Peyer's patch (tissue), 4 donors: ENCODE data around the gene CTF1. TPM values are rescaled to one million over a fixed set of nuclear protein-coding genes. Genes with fewer than 3 reads are reported as not detected.
A peak's percentile ranks its signal among the peaks of the same experiment; 100 is the strongest.
"Not testable (repeated sequence)": the region's sequence is repeated elsewhere in the genome, so short reads cannot be mapped to it uniquely, and the experiment has no call there.

Experiments used
- DNase-seq, 3 donors: peaks; one replicate each; pipeline ENCODE4 v3.0.0-alpha.2; 2017 to 2019
- H3K27ac ChIP-seq, 4 donors: fragments of 200-600 bp; sonication (generic); one replicate each; pipeline ENCODE4 v1.5.1; 2016 to 2019
- H3K27me3 ChIP-seq, 2 donors: fragments of 200-600 bp; sonication (generic); one replicate each; pipeline ENCODE4 v1.5.1; 2019
- H3K36me3 ChIP-seq, 3 donors: fragments of 200-600 bp; sonication (generic); one replicate each; pipeline ENCODE4 v1.5.1; 2016 to 2019
- H3K4me1 ChIP-seq, 4 donors: fragments of 200-600 bp; sonication (generic); one replicate each; pipeline ENCODE4 v1.5.1; 2016 to 2019
- H3K4me3 ChIP-seq, 4 donors: fragments of 200-600 bp; sonication (generic); 1 replicate in 3 of 4; 2 replicates in 1 of 4; pipeline ENCODE4 v1.5.1; 2016 to 2019; ENCODE audit warnings: mild to moderate bottlenecking in 1 of 4
- H3K9me3 ChIP-seq, 4 donors: fragments of 200-600 bp; sonication (generic); one replicate each; pipeline ENCODE4 v1.5.1; 2016 to 2019; ENCODE audit warnings: mild to moderate bottlenecking in 1 of 4
- CTCF ChIP-seq, 6 experiments: fragments of 450-650 bp in 4 of 6; fragments of 200-600 bp in 2 of 6; sonication (generic) in 1 of 6; IDR thresholded peaks; one replicate each; pipeline ENCODE4 v1.5.1; 2017 to 2019; ENCODE audit warnings: antibody characterized with exemption in 6 of 6, mild to moderate bottlenecking in 3 of 6, moderate library complexity in 1 of 6
- POLR2A ChIP-seq, 2 donors: fragments of 450-650 bp; IDR thresholded peaks; one replicate each; pipeline ENCODE4 v1.5.1; 2017; ENCODE audit warnings: antibody characterized with exemption in 2 of 2, mild to moderate bottlenecking in 2 of 2, moderate library complexity in 2 of 2
- total RNA-seq, 4 donors: library from RNA; depleted of rRNA; stranded (reverse); fragments of >200 nt; gene quantifications; one replicate each; pipeline ENCODE4 v1.1.0, GENCODE V29; 2016

Gene CTF1
- total RNA-seq, 4 donors from 2014 or later, result 1.2 TPM; not detected in 3

- Histone ChIP-seq H3K4me3 (no peak overlapping the region), H3K27ac (no peak overlapping the region), H3K36me3 (peaks cover 0 to 53% (median 0%) of the 10 kb centered on the region in 3 donors), H3K9me3 (no peaks in the 10 kb centered on the region), H3K4me1 (peaks cover 5 to 14% (median 9%) of the 10 kb centered on the region in 4 donors), H3K27me3 (no peaks in the 10 kb centered on the region)
- no peak for TF ChIP-seq CTCF (IDR thresholded peaks at IDR 0.05)
- TF ChIP-seq POLR2A (IDR thresholded peaks at IDR 0.05), result no peak
- DNase-seq, result no peak
Measured at GRCh38 chr16:30888856-30889499, 7.4 kb upstream of the CTF1 start.

DNA sequence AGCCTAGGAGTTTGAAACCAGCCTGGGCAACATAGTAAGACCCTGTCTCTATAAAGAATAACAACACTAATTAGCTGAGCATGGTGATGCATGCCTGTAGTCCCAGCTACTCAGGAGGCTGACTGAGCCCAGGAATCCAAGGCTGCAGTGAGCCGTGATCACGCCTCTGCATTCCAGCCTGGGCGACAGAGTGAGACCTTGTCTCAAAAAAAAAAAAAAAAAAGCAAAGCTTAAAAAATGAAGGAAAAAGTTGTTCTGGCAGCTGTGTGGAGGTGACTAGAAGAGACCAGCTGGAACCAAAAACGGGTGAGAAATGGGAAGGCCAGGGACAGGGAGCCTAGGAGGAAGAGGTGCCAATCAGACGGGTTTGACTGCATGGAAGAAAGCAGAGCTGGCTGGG is 6.7 kb upstream of the CTF1 start:
- Histone ChIP-seq H3K36me3 (peaks cover 0 to 52% (median 0%) of the 10 kb centered on the region in 3 donors), H3K27me3 (no peaks in the 10 kb centered on the region), H3K27ac (no peak overlapping the region), H3K9me3 (no peaks in the 10 kb centered on the region), H3K4me3 (no peak overlapping the region), H3K4me1 (peaks cover 5 to 14% (median 9%) of the 10 kb centered on the region in 4 donors)
- no peak for TF ChIP-seq CTCF (IDR thresholded peaks at IDR 0.05)
- TF ChIP-seq POLR2A (IDR thresholded peaks at IDR 0.05), result no peak
- DNase-seq, result no peak

DNA sequence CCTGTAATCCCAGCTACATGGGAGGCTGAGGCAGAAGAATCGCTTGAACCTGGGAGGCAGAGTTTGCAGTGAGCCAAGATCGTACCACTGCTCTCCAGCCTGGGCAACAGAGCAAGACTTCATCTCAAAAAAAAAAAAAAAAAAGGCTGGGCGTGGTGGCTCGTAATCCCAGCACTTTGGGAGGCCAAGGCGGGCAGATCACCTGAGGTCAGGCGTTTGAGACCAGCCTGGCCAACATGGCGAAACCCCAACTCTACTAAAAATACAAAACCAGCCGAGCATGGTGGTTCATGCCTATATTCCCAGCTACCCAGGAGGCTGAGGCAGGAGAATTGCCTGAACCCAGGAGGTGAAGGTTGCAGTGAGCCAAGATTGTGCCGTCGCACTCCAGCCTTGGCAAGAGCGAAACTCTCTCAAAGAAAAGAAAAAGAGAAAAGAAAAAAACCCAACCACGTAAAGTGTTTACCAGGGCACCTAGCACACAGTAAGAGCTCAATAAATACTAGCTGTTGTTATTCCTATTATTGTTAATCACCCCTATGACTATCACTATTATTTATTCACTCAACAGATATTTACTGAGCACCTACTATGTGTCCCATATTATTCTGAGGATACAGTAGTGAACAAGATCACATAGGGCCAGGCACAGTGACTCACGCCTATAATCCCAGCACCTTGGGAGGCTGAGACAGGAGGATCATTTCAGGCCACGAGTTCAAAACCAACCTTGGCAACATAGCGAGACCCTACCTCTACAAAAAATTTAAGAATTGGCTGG is 5.2 kb upstream of the CTF1 start:
- not testable (repeated sequence) for H3K9me3 ChIP-seq, DNase-seq, H3K4me3 ChIP-seq, H3K27ac ChIP-seq, H3K27me3 ChIP-seq
- peaks cover 0 to 40% (median 0%) of the 10 kb centered on the region in 3 donors for H3K36me3 ChIP-seq
- peaks cover 5 to 25% (median 10%) of the 10 kb centered on the region in 4 donors for H3K4me1 ChIP-seq

- H3K4me3 ChIP-seq, result peak overlapping the region; percentile 66 to 93 (median 79)
- no peak for DNase-seq
Measured at GRCh38 chr16:30892670-30893416, 3.6 kb upstream of the CTF1 start.

GRCh38 chr16:30893417-30893743 is 3.0 kb upstream of the CTF1 start:
- Histone ChIP-seq H3K36me3 (peaks cover 0 to 34% (median 0%) of the 10 kb centered on the region in 3 donors), H3K27me3 (no peaks in the 10 kb centered on the region), H3K9me3 (no peaks in the 10 kb centered on the region), H3K4me1 (peaks cover 5 to 29% (median 13%) of the 10 kb centered on the region in 4 donors), H3K27ac (peak overlapping the region; percentile 81 to 96 (median 86)), H3K4me3 (peak overlapping the region; percentile 66 to 93 (median 79))
- TF ChIP-seq CTCF (IDR thresholded peaks at IDR 0.05) (no peak), POLR2A (IDR thresholded peaks at IDR 0.05) (no peak)
- peak in 2 of 3 donors; percentile 38 to 59 for DNase-seq

More at GRCh38 chr16:30892670-30893416, 3.6 kb upstream of the CTF1 start:
- no peaks in the 10 kb centered on the region for H3K9me3 ChIP-seq
- peak overlapping the region; percentile 81 to 96 (median 86) for H3K27ac ChIP-seq
- H3K36me3 ChIP-seq, result peaks cover 0 to 37% (median 0%) of the 10 kb centered on the region in 3 donors
- H3K27me3 ChIP-seq, result no peaks in the 10 kb centered on the region
- peaks cover 5 to 29% (median 13%) of the 10 kb centered on the region in 4 donors for H3K4me1 ChIP-seq
- TF ChIP-seq CTCF (IDR thresholded peaks at IDR 0.05) (no peak), POLR2A (IDR thresholded peaks at IDR 0.05) (no peak)
